NCI-H1694 (cell line): ENCODE data around the gene ZNF79.

Experiments used
- DNase-seq: peaks from one replicate; lab custom pipeline; 2025; lab: John Stamatoyannopoulos, UW

ZNF79 gene

DNA sequence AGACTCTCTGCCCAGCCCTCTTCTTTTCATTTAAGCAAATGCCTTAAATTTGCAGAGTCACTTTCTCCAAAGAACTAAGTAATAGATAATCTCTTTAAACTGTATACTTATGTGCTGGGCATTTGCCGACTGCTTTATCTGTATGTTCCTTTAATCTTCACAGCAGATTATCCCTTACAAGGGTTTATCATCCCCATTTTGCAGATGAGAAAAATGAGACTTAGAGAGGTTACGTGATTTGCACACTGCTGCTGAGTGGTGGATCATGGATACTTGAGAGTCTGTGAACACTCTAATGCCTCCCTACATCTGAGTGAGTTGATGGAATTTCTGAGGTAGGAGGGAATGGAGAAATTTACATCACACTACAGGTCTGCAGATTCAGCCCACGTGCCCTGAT lies 4.2 kb downstream of the ZNF79 start:
- DNase-seq = no peak

GRCh38 chr9:127430415-127430814 lies 6.2 kb downstream of the ZNF79 start:
- DNase-seq = no peak

- no peak for DNase-seq
These were observed 13.5 kb downstream of the ZNF79 start for GRCh38 chr9:127437497-127438264.

- DNase-seq = no peak
These were observed 14.2 kb downstream of the ZNF79 start for GRCh38 chr9:127438394-127438793.

DNA sequence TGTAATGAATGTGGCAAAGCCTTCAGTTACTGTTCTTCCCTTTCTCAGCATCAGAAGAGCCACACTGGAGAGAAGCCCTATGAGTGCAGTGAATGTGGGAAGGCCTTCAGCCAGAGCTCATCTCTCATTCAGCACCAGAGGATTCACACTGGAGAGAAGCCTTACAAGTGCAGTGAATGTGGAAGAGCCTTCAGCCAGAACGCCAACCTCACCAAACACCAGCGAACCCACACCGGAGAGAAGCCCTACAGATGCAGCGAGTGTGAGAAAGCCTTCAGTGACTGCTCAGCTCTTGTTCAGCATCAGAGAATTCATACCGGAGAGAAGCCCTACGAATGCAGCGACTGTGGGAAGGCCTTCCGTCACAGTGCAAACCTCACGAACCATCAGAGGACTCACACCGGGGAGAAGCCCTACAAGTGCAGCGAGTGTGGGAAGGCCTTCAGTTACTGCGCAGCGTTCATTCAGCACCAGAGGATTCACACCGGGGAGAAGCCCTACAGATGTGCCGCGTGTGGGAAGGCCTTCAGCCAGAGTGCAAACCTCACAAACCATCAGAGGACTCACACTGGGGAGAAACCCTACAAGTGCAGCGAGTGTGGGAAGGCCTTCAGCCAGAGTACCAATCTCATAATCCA lies 20.2 kb downstream of the ZNF79 start:
- DNase-seq = no peak

GRCh38 chr9:127444921-127445850 lies 21.0 kb downstream of the ZNF79 start:
- no peak for DNase-seq

GRCh38 chr9:127445851-127446712 lies 21.9 kb downstream of the ZNF79 start:
- no peak for DNase-seq

GRCh38 chr9:127446713-127447415 lies 22.7 kb downstream of the ZNF79 start:
- no peak for DNase-seq

DNA sequence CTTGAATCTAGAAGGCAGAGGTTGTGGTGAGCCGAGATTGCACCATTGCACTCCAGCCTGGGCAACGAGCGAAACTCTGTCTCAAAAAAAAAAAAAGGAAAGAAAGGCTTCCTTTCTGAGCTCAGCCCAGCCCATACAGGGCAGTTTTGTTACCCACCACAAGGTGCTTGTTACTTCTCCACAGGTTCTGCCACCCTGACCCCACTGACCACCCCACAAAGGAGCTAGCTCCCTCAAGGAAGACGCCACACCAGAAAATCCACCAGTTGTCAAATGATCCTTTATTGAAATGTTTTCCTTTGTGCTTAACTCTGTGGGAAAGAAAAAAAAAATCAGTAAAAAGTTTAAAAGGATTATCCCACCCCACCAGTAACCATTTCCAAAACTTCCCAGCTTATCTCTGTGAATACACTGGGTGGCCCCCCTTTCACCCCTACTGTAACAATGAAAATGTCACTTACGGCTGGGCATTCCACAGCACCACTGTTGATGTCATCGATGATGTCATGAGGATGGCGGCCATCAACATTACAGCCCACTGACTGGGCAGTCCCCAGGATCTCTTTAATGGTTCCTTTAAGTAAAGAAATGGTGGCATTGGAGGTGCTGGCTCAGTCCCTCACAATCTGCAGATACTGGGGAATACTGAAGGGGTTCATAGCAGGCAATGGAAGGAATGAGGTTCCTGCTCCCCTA lies 23.4 kb downstream of the ZNF79 start:
- DNase-seq = no peak

DNA sequence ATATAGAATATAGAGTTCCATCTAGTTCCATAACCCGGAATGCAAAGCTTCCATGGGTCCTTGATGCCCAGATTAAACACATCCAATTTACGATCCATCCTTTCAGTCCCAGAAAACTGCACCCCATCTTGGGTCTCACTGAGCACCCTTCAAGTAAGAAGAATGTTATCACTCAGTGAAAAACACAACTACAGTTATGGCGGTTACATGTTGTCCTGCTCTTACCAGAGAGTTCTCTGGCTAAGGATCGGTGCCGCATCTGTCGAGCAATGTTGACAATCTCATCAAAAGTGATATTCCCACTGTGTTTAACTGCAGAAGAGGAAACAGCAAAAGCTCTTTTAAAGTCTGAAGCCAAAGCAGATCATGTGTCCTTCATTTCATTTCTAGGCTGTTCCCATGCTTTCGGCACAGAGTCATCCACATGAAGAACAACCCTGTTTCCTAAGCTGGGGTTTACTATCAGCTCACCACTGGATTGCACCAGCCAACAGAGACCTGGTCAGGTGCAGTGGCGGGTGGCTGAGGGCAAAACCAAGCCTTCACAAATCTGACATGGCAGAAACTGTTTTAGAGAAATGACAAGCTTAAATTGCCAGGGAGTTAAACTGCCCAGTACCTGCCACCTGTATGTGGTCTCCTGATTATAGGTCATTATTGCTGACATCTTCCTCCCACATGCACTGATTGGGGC lies 24.1 kb downstream of the ZNF79 start:
- DNase-seq = no peak

- DNase-seq = no peak
These were observed 25.3 kb downstream of the ZNF79 start for GRCh38 chr9:127449332-127449966.

DNA sequence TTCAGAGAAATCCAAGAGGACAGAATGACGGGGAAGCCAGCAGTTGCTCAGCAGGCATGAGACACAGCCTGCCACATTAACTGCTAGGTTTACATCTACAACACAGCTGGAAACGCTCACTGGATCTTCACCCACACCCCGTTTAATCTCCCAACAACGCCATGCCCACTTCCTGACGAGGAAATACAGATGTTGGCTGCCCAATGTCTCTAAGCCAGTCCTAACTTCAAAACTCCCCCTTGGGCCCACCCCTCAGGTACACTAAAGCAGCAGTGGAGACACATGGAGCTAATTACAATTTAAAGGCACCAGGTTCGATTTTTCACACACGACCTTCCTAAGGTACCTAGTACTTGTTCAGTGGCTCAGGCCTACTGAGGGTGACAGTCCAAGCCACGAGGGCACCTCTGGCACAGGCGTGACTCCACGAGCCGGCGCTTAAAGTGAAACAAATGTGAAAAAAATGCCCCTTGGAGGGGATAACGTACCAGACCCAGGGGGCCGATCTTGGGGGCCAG lies 26.1 kb downstream of the ZNF79 start:
- no peak for DNase-seq

DNA sequence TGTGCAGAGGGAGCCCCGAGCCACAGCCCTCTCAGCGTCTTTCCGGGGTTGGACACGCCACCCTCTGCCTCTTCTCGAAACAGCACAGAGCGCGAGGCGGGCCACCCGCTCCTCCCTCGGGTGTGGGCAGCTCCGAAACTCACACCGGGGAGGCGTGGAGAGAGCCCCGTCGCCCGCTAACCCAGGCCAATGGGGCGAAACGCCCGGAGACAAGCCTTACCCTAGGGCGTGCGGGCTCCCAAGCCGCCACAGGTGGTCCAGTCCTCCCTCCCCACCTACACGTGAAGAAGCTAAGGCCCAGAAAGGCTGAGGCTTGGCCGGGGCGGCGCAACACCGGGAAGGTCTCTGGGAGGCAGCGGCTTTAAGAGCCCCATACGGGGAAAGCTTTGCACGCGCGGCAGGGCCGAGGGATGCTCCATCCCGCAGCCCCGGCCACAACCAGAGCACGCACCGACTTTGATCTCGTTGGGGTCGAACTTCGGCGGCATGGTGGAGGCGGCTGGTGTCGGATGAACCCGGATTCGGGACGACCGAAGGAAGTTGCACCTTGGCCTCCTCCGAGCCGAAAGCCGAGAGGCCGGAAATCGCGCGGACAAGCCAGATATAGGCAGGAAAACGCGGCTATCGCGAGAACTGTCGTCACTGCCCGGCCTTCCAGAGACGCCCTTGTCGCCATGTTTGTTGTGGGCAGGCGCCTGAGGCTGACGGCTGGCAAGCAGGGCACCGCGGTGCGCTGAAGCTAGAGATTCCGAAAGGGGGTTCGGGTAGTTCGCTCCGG lies 26.8 kb downstream of the ZNF79 start, which contains the start of the genes LRSAM1 and RPL12:
LRSAM1 (plus strand) TSS at position 681 of the 778 bp plus-strand sequence. CDS start 3,018 bp downstream, outside the sequence.
RPL12 (minus strand) TSS at position 577 of the 778 bp plus-strand sequence; CDS start at position 488, 89 bp downstream.
- DNase-seq = peak; percentile 91

- no peak for DNase-seq
These were observed 27.4 kb downstream of the ZNF79 start for GRCh38 chr9:127451608-127451857.

DNA sequence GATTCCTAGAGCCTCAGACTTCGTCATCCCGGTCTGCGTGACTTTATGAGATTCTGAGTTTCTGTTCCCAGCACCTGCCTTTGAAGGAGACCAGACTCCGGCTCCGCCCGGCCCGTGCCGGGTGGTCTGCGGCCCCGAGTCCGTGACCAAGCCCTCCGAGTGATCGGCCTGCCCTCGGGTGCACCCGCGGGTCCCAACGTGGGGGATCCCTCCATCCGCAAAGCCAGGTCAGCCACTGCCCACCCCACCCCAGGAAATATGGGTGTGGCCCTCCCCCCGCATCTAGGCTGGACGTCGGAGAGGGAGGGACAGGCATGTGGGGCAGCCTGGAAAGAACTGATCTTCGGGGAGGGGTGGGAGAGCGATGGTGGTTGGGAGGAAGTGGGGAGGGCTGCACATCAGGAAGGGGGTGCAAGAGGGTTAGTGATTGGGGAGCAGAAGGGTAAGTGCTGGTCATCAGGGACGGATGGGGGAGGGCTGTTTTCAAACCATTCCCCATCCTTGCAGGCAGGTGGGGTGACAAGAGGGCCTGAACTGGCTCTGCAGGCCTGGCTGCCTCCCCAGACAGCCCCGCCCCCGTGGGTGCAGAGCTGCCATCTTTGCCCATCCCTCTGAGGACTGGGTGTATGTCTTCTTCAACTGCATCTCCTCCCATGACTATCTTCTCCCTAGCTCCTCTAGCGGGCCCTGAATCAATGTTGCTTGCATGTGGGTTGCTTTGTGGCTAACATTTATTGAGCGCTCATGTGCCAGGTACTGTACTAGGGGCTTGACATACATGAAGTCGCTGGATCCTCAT lies 27.9 kb downstream of the ZNF79 start:
- no peak for DNase-seq

DNA sequence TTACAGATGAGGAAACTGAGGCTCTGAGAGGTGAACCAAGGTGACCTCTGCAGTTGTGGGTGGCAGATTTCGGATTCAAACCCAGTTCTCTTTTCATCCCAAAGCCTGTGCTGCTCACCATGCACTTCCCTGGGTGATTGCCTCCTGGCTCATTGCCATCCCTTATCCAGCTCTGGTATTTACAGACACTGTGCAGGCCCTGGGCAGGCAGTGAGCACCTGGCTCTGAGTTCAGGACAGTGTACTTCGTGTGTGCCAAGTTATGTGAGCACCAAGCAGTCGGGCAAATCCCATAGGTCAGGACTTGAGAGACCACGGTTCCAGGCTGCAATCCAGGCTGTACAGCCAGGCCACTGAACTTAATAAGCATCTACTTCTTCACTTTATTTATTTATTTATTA lies 28.5 kb downstream of the ZNF79 start:
- no peak for DNase-seq

DNA sequence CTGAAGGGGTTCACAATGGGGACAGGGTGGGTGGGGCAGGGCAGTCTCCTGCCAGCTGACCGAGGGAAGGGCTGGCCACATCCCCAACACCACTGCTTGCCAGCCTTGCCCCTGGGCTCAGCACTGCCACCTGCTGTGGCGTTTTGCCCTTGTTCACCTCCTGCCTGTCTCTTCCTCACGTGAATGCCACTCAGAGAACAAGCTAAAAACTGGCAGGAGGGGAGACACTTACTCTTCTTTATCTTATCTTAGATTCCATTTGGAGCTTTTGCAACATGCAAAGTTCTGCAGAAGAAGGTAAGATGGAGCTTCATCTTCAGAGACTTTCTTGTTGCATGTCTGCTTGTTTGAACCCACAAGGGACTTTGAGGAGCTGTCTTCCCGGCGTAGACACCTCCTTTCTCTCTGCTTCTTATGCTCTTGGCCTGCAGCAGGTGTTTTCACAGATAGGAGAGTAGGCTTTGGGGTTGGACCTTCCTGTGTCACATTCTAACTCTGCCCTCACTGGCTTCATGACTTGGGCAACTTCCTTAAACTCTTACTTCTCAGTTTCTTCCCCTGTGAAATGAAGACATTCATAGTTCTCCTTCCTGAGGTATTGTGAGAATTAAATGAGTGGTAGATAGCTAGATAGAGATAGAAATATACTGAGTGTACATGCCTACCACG lies 31.3 kb downstream of the ZNF79 start:
- DNase-seq = no peak
